VCaP (cell line): ENCODE data around the gene RRM2.

Experiments
- H3K27ac ChIP-seq: fragments of 450-650 bp; 2 replicates; pipeline ENCODE4 v1.5.1; 2017
- TF ChIP-seq, protein P1 (sequence below): fragments of 450-650 bp; conservative IDR thresholded peaks from 2 replicates; pipeline ENCODE4 v1.5.1; 2017; ENCODE audit warnings: mild to moderate bottlenecking, moderate library complexity

The RRM2 gene

DNA sequence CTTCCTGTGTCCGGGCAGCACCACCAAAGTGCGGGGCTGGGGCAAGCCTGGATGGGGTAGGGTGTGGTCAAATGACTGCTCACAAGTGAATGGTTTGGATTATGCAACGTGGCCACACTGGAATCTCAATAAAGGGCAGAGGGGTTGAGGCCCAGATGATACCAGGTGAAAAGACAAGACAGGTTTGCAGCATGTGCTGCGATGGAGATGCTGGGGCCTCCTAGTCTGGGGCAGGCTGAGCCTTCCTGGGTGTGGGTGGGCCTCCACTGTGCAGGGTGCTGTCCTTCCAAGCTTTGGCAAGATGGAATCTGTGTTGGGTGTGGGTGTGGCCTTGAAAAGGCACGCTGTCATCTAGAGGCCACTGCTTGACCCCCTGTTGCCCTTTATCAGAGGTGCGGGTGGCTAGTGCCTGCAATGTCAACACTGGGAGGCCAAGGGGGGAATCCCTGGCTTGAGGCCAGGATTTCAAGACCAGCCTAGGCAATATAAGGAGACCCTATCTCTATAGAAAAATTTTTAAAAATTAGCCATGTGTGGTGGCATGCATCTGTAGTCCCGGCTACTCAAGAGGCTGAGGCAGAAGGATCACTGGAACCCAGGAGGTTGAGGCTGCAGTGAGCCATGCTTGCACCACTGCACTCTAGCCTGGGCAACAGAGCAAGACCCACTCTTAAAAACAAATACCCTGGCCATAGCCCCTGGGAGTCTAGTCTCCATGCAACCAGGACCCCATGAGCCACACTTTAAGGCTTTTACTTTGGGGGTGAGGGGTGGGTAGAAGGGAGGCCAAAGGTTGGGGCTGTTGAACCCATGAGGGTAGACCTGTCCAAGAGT, 13.8 kb downstream of the RRM2 start:
- TF ChIP-seq, protein P1, sequence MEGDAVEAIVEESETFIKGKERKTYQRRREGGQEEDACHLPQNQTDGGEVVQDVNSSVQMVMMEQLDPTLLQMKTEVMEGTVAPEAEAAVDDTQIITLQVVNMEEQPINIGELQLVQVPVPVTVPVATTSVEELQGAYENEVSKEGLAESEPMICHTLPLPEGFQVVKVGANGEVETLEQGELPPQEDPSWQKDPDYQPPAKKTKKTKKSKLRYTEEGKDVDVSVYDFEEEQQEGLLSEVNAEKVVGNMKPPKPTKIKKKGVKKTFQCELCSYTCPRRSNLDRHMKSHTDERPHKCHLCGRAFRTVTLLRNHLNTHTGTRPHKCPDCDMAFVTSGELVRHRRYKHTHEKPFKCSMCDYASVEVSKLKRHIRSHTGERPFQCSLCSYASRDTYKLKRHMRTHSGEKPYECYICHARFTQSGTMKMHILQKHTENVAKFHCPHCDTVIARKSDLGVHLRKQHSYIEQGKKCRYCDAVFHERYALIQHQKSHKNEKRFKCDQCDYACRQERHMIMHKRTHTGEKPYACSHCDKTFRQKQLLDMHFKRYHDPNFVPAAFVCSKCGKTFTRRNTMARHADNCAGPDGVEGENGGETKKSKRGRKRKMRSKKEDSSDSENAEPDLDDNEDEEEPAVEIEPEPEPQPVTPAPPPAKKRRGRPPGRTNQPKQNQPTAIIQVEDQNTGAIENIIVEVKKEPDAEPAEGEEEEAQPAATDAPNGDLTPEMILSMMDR = no peak
- H3K27ac ChIP-seq = no peak overlapping the region

DNA sequence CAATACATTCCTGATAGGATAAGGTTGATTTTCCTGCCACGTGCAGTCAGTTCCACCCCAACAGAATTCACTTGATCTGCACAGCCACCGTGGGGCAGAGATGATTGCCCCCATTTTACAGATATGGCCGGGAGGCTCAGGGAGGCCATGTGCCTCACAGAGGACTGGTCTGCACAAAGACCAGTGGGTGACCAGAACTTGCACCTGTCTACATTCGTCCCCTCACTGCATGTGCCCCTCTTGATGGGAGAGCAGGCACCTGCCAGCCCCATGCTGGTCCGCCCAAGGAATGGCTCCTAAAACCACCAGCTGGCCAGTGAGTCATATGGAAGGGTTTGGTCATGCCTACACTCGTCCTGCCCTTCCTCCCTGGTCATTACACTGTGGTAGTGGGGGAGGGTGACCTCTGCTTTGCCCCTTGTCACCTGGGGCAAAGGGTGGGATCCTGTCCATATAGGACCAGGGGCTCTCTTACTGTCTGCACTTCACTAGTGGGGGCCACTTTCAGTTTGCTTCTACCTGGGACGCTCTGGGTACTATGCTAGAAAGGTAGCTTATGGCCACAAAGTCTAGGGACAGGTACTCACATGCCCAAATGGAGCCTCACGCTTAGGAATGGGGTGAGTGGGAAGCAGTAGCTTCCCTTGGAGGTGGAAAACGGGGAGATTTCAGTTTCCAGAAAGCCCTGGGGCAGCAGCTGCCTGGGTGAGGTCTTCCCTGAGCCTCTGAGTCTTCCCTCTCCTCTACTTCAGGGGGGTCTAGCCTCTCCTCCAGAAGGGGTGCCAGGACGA, 14.7 kb downstream of the RRM2 start:
- TF ChIP-seq, protein P1 = no peak
- no peak overlapping the region for H3K27ac ChIP-seq

DNA sequence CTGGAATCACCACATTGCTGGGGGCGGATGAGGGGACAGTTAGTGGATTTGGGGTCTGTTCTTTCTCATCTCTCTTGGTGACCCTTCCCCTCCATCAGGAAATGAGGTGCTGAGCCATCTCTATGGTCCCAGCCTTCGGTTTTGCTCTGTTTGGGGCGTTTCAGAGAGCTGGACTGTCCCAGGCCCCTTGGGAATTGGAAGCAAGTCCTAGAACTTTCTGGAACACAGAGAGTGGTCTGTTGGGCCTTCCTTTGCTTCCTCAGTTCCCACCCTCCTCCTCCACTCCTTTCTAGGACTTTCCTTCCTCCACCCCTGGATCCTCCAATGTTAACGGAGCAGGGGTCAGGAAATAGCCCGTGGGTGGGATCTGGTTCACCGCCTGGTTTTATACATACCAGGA, 17.0 kb downstream of the RRM2 start:
- no peak overlapping the region for H3K27ac ChIP-seq
- TF ChIP-seq, protein P1 = no peak

DNA sequence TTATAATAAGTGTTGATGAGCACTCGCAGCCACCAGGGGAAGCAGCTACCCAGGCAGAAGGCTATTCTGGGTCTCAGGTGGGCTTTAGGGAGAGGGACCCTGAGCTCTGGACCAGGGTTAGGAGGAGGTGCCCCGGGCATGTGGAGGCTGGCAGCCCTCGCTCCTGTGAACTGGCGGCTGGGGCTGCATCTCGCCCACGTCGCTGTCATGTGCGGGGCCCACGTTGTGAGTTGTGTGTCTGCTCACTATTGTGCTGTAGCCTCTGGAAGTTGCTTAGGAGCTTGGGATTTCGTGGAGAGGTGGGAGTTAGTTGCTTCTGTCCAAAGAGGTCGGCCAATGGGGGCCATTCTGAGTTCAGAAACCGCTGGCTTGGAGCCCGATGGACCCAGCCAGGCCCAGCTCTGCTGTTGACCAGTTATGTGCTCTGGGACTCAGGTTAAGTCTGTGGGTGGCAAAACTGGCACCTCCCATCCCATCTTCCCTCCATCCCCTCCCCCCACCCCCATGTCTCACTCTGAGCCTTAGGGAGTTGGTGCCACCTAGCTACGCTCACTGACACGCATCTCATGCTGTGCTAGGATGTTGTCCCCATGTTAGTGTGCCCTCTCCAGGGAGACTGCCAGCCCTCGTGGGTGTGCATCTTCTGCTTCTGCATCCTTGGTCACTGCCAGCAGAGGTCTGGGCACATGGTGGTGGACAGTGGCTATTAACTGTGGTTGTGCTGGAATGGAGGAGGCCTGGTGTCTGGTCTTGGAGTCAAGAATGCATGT, 18.5 kb downstream of the RRM2 start:
- H3K27ac ChIP-seq = no peak overlapping the region

DNA sequence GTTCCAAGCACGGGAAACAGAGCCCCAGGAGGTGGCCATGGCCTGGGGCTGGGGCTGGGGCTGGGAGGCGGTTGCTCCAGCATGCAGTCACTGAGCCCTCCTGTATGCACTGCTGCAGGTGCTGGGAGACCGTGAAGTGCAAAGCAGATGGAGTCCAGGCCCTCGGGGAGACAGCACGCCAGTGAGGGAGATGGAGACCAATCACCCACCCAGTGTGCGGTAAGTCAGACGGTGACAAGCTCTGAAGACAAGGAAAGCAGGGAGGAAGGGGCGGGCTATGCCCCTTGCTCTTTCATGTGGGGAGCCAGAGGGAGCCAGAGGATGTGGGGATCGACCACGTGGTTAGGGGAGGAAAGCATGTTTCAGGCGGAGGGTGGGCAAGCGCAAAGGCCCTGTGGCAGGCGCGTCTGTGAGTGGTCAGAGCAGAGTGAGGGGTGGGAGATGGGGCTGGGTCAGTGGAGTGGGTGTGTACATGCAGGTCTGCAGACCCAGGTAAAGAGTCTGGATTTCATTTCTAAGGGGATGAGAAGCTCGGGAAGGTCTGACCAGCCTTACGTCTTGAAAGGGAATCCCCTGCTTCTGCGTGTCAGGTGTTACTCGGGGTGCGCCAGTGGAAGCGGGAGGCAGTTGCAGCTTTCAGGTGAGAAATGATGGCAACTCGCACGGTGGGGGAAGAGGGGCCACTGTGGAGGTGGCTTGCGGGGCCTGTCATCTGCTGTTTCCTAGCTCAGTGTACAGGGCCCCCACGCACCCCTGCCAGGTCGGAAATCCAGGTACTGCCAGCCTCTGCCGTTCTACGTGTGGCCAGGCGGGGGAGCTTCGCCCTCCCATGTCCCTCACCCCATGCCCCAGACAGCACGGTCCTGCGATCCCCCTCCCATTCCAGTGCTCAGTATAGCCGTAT, 19.4 kb downstream of the RRM2 start:
- TF ChIP-seq, protein P1 = peak; percentile 79
- H3K27ac ChIP-seq = no peak overlapping the region

More for the DNA sequence above, 18.5 kb downstream of the RRM2 start:
- TF ChIP-seq, protein P1 = no peak

DNA sequence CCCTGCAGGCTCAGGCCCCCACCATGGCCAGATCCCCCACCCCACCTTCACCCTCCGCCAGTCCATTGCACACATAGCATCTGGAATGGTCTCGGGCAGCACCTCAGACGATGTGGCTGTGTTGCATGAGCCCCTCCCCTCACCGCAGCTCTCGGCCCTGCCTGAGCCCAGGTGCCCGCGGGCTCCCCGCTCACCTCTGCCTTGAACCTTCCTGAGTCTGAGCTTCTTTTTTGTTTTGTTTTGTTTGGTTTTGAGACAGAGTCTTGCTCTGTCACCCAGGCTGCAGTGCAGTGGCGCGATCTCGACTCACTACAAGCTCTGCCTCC, 20.1 kb downstream of the RRM2 start:
- no peak overlapping the region for H3K27ac ChIP-seq
- TF ChIP-seq, protein P1 = peak; percentile 39
